Measurements from ENCODE around the gene FCER1G.

Gene FCER1G

DNA sequence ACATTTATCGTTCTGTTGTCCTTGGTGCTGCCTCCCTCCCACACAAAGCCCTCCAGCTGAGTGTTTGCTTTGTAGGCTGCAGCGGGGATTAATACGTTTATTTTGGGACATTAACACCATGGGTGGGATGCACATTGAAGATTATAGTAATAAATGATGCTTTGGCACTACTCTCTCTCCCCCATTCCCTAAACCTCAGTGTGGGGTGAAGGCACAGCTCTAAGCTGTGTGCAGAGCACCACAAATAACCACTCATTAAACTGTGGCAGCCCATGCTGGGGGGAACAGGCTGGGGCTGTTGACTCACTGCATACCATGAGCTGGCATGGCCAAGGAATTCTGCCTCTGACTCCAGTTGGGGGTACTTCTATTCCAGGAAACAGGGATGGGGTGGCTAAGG lies 51.1 kb downstream of the FCER1G start:
- Histone ChIP-seq H3F3A (ENCODE audit: low read depth) (no peaks in the 10 kb centered on the region), H3K27me3 (ENCODE audit: insufficient read depth, low read length, poor library complexity, severe bottlenecking) (no peaks in the 10 kb centered on the region), H3K9me2 (replicated peaks; ENCODE audit: low read depth, low read length) (no peaks in the 10 kb centered on the region), H2AFZ (ENCODE audit: low read length) (no peak overlapping the region), H3K4me3 (ENCODE audit: low read length, poor library complexity, severe bottlenecking) (no peak overlapping the region), H3K9ac (ENCODE audit: low read depth, low read length, poor library complexity, severe bottlenecking) (no peak overlapping the region), H4K20me1 (ENCODE audit: insufficient read depth, low read length, poor library complexity, severe bottlenecking) (no peaks in the 10 kb centered on the region), H3K36me3 (ENCODE audit: insufficient read depth, low read length) (no peaks in the 10 kb centered on the region), H3K4me2 (ENCODE audit: low read depth, low read length, poor library complexity, severe bottlenecking) (no peak overlapping the region), H3K4me1 (ENCODE audit: insufficient read depth, low read length, poor library complexity, severe bottlenecking) (peaks cover 13% of the 10 kb centered on the region), H3K79me2 (ENCODE audit: insufficient read depth, low read length) (no peaks in the 10 kb centered on the region), H3K9me3 (ENCODE audit: insufficient read depth, low read depth, low read length) (no peaks in the 10 kb centered on the region)
- no peak for TF ChIP-seq EZH2phosphoT487 (IDR thresholded peaks at IDR 0.05; ENCODE audit: borderline replicate concordance)
- no peak for TF ChIP-seq CTCF (conservative IDR thresholded peaks at IDR 0.05; ENCODE audit: low read length)

DNA sequence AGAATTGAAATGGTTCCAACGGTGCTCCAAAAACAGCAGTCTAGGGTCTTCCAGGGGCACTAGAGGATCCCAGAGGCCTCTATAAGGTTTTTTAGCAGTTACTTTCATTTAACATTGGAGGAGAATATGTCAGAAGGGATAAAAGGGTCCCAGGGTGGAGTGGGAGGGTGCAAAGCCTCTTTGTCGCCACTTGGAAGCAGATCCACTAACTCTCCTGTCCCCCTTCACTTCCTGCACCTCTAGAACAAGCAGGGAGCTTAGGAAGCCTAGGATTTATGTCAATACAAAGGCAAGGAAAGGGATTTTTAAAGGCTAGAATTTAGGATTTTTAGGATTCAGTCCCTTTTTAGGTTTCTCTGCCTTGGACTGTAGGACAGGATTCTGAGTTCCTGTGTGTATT lies 51.7 kb downstream of the FCER1G start:
- H4K20me1 ChIP-seq (ENCODE audit: insufficient read depth, low read length, poor library complexity, severe bottlenecking), result no peaks in the 10 kb centered on the region
- peaks cover 8% of the 10 kb centered on the region for H3K4me1 ChIP-seq (ENCODE audit: insufficient read depth, low read length, poor library complexity, severe bottlenecking)
- H3K4me3 ChIP-seq (ENCODE audit: low read length, poor library complexity, severe bottlenecking), result no peak overlapping the region
- TF ChIP-seq EZH2phosphoT487 (IDR thresholded peaks at IDR 0.05; ENCODE audit: borderline replicate concordance), result no peak
- no peaks in the 10 kb centered on the region for H3K79me2 ChIP-seq (ENCODE audit: insufficient read depth, low read length)
- no peaks in the 10 kb centered on the region for H3K36me3 ChIP-seq (ENCODE audit: insufficient read depth, low read length)
- H3K9ac ChIP-seq (ENCODE audit: low read depth, low read length, poor library complexity, severe bottlenecking), result no peak overlapping the region
- H3F3A ChIP-seq (ENCODE audit: low read depth), result no peaks in the 10 kb centered on the region
- H3K27me3 ChIP-seq (ENCODE audit: insufficient read depth, low read length, poor library complexity, severe bottlenecking), result no peaks in the 10 kb centered on the region
- H3K9me3 ChIP-seq (ENCODE audit: insufficient read depth, low read depth, low read length), result no peaks in the 10 kb centered on the region
- H3K9me2 ChIP-seq (replicated peaks; ENCODE audit: low read depth, low read length), result no peaks in the 10 kb centered on the region
- no peak overlapping the region for H2AFZ ChIP-seq (ENCODE audit: low read length)
- H3K4me2 ChIP-seq (ENCODE audit: low read depth, low read length, poor library complexity, severe bottlenecking), result no peak overlapping the region

DNA sequence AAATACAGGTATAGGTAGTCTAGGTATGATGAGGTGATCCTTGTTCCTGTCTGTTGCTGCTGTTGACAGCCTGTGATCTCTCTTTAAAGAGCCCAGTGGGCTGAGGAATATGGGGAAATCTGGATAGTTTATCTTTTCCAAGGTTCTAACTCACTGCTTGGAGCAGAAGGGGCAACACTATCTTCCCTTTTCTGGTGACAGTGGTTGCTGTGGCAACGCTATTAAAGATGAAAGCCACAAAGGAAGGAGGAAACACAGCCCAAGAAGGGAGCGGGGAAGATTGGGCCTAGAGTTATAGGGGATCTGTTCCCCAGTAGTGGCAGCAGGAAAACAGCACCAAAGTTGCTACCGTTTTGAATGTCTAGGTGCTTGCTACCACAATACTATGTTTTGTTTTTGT lies 52.2 kb downstream of the FCER1G start:
- no peak overlapping the region for H2AFZ ChIP-seq (ENCODE audit: low read length)
- no peaks in the 10 kb centered on the region for H3K27me3 ChIP-seq (ENCODE audit: insufficient read depth, low read length, poor library complexity, severe bottlenecking)
- H4K20me1 ChIP-seq (ENCODE audit: insufficient read depth, low read length, poor library complexity, severe bottlenecking), result no peaks in the 10 kb centered on the region
- H3K9ac ChIP-seq (ENCODE audit: low read depth, low read length, poor library complexity, severe bottlenecking), result no peak overlapping the region
- no peak overlapping the region for H3K4me3 ChIP-seq (ENCODE audit: low read length, poor library complexity, severe bottlenecking)
- no peaks in the 10 kb centered on the region for H3K9me2 ChIP-seq (replicated peaks; ENCODE audit: low read depth, low read length)
- H3K9me3 ChIP-seq (ENCODE audit: insufficient read depth, low read depth, low read length), result no peaks in the 10 kb centered on the region
- no peaks in the 10 kb centered on the region for H3K79me2 ChIP-seq (ENCODE audit: insufficient read depth, low read length)
- H3K4me2 ChIP-seq (ENCODE audit: low read depth, low read length, poor library complexity, severe bottlenecking), result no peak overlapping the region
- H3K4me1 ChIP-seq (ENCODE audit: insufficient read depth, low read length, poor library complexity, severe bottlenecking), result peaks cover 8% of the 10 kb centered on the region
- H3F3A ChIP-seq (ENCODE audit: low read depth), result no peaks in the 10 kb centered on the region
- no peak for TF ChIP-seq CTCF (conservative IDR thresholded peaks at IDR 0.05; ENCODE audit: low read length)
- TF ChIP-seq EZH2phosphoT487 (IDR thresholded peaks at IDR 0.05; ENCODE audit: borderline replicate concordance), result no peak
- no peaks in the 10 kb centered on the region for H3K36me3 ChIP-seq (ENCODE audit: insufficient read depth, low read length)

Measured in Loucy (cell line).